Fibroblast of lung (primary cell): ENCODE data around the gene HBG1. TPM values are rescaled to one million over a fixed set of nuclear protein-coding genes. Genes with fewer than 3 reads are reported as not detected.

Source experiments
- DNase-seq, 2 donors: peaks; one replicate each; pipeline versions ENCODE4 v3.0.0 to v3.0.0-alpha.2; 2010; ENCODE audit warnings: low read depth in 2 of 2
- H2AFZ ChIP-seq: 2 replicates; pipeline ENCODE4 v1.5.1; 2012; ENCODE audit warnings: low read length, control low read depth, inconsistent platforms
- H3K27ac ChIP-seq: 2 replicates; pipeline ENCODE4 v1.5.1; 2011; ENCODE audit warnings: low read length, control low read depth; ENCODE audit not compliant: insufficient read depth
- H3K27me3 ChIP-seq: 2 replicates; pipeline ENCODE4 v1.5.1; 2011; ENCODE audit warnings: mild to moderate bottlenecking, low read length; ENCODE audit not compliant: control insufficient read depth, insufficient read depth
- H3K36me3 ChIP-seq: 2 replicates; pipeline ENCODE4 v1.5.1; 2011; ENCODE audit warnings: low read length; ENCODE audit not compliant: control insufficient read depth, insufficient read depth
- H3K4me1 ChIP-seq: 2 replicates; pipeline ENCODE4 v1.5.1; 2011; ENCODE audit warnings: low read length; ENCODE audit not compliant: control insufficient read depth, insufficient read depth; ENCODE audit errors: extremely low read depth
- H3K4me2 ChIP-seq: 2 replicates; pipeline ENCODE4 v1.5.1; 2011; ENCODE audit warnings: low read length, control low read depth; ENCODE audit not compliant: insufficient read depth; ENCODE audit errors: extremely low read depth
- H3K4me3 ChIP-seq, 4 experiments: fragments of 200-600 bp in 1 of 4; sonication (generic) in 1 of 4; replicated peaks in 1 of 4; 2 replicates each; pipeline ENCODE4 v1.5.1; 2011 to 2016; ENCODE audit warnings: low read length in 4 of 4, low read depth in 3 of 4, mild to moderate bottlenecking in 3 of 4, control low read depth in 2 of 4, inconsistent platforms in 1 of 4, mixed read lengths in 1 of 4; ENCODE audit not compliant: insufficient read depth in 1 of 4; ENCODE audit errors: control extremely low read depth in 1 of 4
- H3K79me2 ChIP-seq: 2 replicates; pipeline ENCODE4 v1.5.1; 2012; ENCODE audit warnings: mild to moderate bottlenecking, low read length, inconsistent platforms; ENCODE audit not compliant: control insufficient read depth, insufficient read depth
- H3K9ac ChIP-seq: 2 replicates; pipeline ENCODE4 v1.5.1; 2011; ENCODE audit warnings: mild to moderate bottlenecking, low read length, control low read depth; ENCODE audit not compliant: insufficient read depth
- H3K9me3 ChIP-seq: 2 replicates; pipeline ENCODE4 v1.5.1; 2012; ENCODE audit warnings: low read depth, low read length; ENCODE audit not compliant: control insufficient read depth, insufficient read depth
- H4K20me1 ChIP-seq: 2 replicates; pipeline ENCODE4 v1.5.1; 2011; ENCODE audit warnings: low read length; ENCODE audit not compliant: control insufficient read depth, insufficient read depth; ENCODE audit errors: extremely low read depth
- CTCF ChIP-seq, 2 donors: IDR thresholded peaks in 1 of 2; conservative IDR thresholded peaks in 1 of 2; 1 replicate in 1 of 2; 2 replicates in 1 of 2; pipeline ENCODE4 v1.5.1; 2011 to 2012; ENCODE audit warnings: low read length in 2 of 2, control low read depth in 1 of 2, inconsistent platforms in 1 of 2, low read depth in 1 of 2, mild to moderate bottlenecking in 1 of 2
- EZH2 ChIP-seq: IDR thresholded peaks from 2 replicates; pipeline ENCODE4 v1.5.1; 2012; ENCODE audit warnings: low read length, control low read depth, mild to moderate bottlenecking; ENCODE audit errors: missing control alignments
- polyA plus RNA-seq, 2 donors: library from polyadenylated mRNA; depleted of rRNA in 1 of 2; stranded (reverse) in 1 of 2; unstranded in 1 of 2; fragments of >200 nt; gene quantifications; 2 replicates each; pipeline ENCODE4 v1.2.1, GENCODE V29; 2011 to 2012; ENCODE audit warnings: missing spikeins in 1 of 2
- total RNA-seq: library from RNA; depleted of rRNA; stranded (reverse); fragments of >200 nt; gene quantifications from 2 replicates; pipeline ENCODE4 v1.2.1, GENCODE V29; 2014

Gene HBG1
- total and polyA plus RNA-seq, 2 donors (not counting 1 experiment from before 2014, with no cell fraction given), result 0.41 TPM; not detected in 1

GRCh38 chr11:5232821-5233220, 16.8 kb downstream of the HBG1 start:
- no peak for DNase-seq
- H3K36me3 ChIP-seq, result no peaks in the 10 kb centered on the region
- H3K27ac ChIP-seq, result no peak overlapping the region
- no peak overlapping the region for H3K4me2 ChIP-seq
- H3K9ac ChIP-seq, result no peak overlapping the region
- H3K4me1 ChIP-seq, result peaks cover 7% of the 10 kb centered on the region
- no peaks in the 10 kb centered on the region for H3K9me3 ChIP-seq
- no peaks in the 10 kb centered on the region for H4K20me1 ChIP-seq
- TF ChIP-seq EZH2 (no peak), CTCF (conservative IDR thresholded peaks at IDR 0.05 in 1 of 2, IDR thresholded peaks at IDR 0.05 in 1 of 2; ENCODE audit: low read depth in 1 of 2, low read length in 2 of 2) (no peak)
- no peak overlapping the region for H3K4me3 ChIP-seq
- H3K27me3 ChIP-seq, result no peaks in the 10 kb centered on the region
- H3K79me2 ChIP-seq, result no peaks in the 10 kb centered on the region
- no peak overlapping the region for H2AFZ ChIP-seq

GRCh38 chr11:5232176-5232575, 17.5 kb downstream of the HBG1 start:
- Histone ChIP-seq H3K79me2 (no peaks in the 10 kb centered on the region), H3K4me3 (no peak overlapping the region), H3K36me3 (no peaks in the 10 kb centered on the region), H3K4me2 (no peak overlapping the region), H4K20me1 (no peaks in the 10 kb centered on the region), H3K27ac (no peak overlapping the region), H3K27me3 (no peaks in the 10 kb centered on the region), H3K9ac (no peak overlapping the region), H2AFZ (no peak overlapping the region), H3K9me3 (no peaks in the 10 kb centered on the region), H3K4me1 (peaks cover 7% of the 10 kb centered on the region)
- TF ChIP-seq EZH2 (no peak), CTCF (conservative IDR thresholded peaks at IDR 0.05 in 1 of 2, IDR thresholded peaks at IDR 0.05 in 1 of 2; ENCODE audit: low read depth in 1 of 2, low read length in 2 of 2) (no peak)
- DNase-seq, result no peak

- Histone ChIP-seq H3K4me2 (no peak overlapping the region), H3K9me3 (no peaks in the 10 kb centered on the region), H3K4me1 (peaks cover 7% of the 10 kb centered on the region), H3K36me3 (no peaks in the 10 kb centered on the region), H2AFZ (no peak overlapping the region), H3K27ac (no peak overlapping the region), H3K9ac (no peak overlapping the region), H3K79me2 (no peaks in the 10 kb centered on the region), H3K27me3 (no peaks in the 10 kb centered on the region), H4K20me1 (no peaks in the 10 kb centered on the region), H3K4me3 (no peak overlapping the region)
- TF ChIP-seq CTCF (conservative IDR thresholded peaks at IDR 0.05 in 1 of 2, IDR thresholded peaks at IDR 0.05 in 1 of 2; ENCODE audit: low read depth in 1 of 2, low read length in 2 of 2) (no peak), EZH2 (no peak)
- no peak for DNase-seq
Measured at GRCh38 chr11:5231111-5231510, 18.5 kb downstream of the HBG1 start.
